K562 (cell line): ENCODE data around the gene ZMIZ1. TPM values are rescaled to one million over a fixed set of nuclear protein-coding genes. Genes with fewer than 3 reads are reported as not detected.

Experiments used
- ATAC-seq: fragments of 200-7000 bp; cut with Tn5 transposase; 3 replicates; pipeline ENCODE4 v1.9.1; 2020; ENCODE audit warnings: moderate library complexity
- BruUV-seq: library from RNA; stranded (reverse); fragments of 400-500 nt; replicated peaks from 2 replicates; lab custom pipeline; 2021; lab: Mats Ljungman, UMichigan
- CTCF ChIA-PET: fragments of 300-600 bp; formaldehyde crosslinking; extraction: SDS; loops from one replicate; lab custom pipeline; 2021; ENCODE audit warnings: low intra/inter-chr PET ratio; lab: Yijun Ruan, JAX
- POLR2A ChIA-PET: fragments of 300-600, 350-650 bp; sonication (Branson Sonifier 250); formaldehyde crosslinking; extraction: SDS; loops from one replicate; lab custom pipeline; 2021; ENCODE audit warnings: antibody characterized with exemption, inconsistent platforms; lab: Yijun Ruan, JAX
- DNase-seq, 4 experiments: peaks; one replicate each; pipeline versions ENCODE4 v3.0.0 to v3.0.0-alpha.2; 2011 to 2018; ENCODE audit warnings: low spot score in 3 of 4, mixed read lengths in 3 of 4; ENCODE audit errors: extremely low read depth in 1 of 4
- FAIRE-seq: peaks from 2 replicates; lab custom pipeline; 2011; peaks lifted over from hg19 to GRCh38; lab: Jason Lieb, UNC
- H2AFZ ChIP-seq: 2 replicates; pipeline ENCODE4 v1.6.0; 2011; ENCODE audit warnings: low read depth, low read length, control low read depth, inconsistent platforms
- H3K27ac ChIP-seq: fragments of 200-600 bp; 3 replicates; pipeline ENCODE4 v1.8.0; 2011; ENCODE audit warnings: low read depth, mild to moderate bottlenecking, control low read depth, inconsistent platforms, low read length, moderate library complexity, mixed read lengths; ENCODE audit errors: extremely low read depth
- H3K27me3 ChIP-seq, 2 experiments: fragments of 300-600 bp in 1 of 2; 2 replicates in 1 of 2; 3 replicates in 1 of 2; pipeline versions ENCODE4 v1.6.0 to v1.8.0; 2011; ENCODE audit warnings: inconsistent platforms in 2 of 2, low read length in 2 of 2, mild to moderate bottlenecking in 1 of 2, mixed read lengths in 1 of 2, moderate library complexity in 1 of 2; ENCODE audit not compliant: control insufficient read depth in 2 of 2, insufficient read depth in 2 of 2
- H3K36me3 ChIP-seq: fragments of 300-600 bp; 3 replicates; pipeline ENCODE4 v1.8.0; 2011; ENCODE audit warnings: mild to moderate bottlenecking, low read length, inconsistent platforms; ENCODE audit not compliant: control insufficient read depth, insufficient read depth
- H3K4me1 ChIP-seq, 2 experiments: fragments of 200-600 bp in 1 of 2; replicated peaks in 1 of 2; 2 replicates in 1 of 2; 3 replicates in 1 of 2; pipeline versions ENCODE4 v1.5.1 to v1.8.0; 2011; ENCODE audit warnings: inconsistent platforms in 2 of 2, low read length in 2 of 2, mild to moderate bottlenecking in 1 of 2, mixed read lengths in 1 of 2, moderate library complexity in 1 of 2; ENCODE audit not compliant: control insufficient read depth in 2 of 2, insufficient read depth in 2 of 2
- H3K4me2 ChIP-seq: 2 replicates; pipeline ENCODE4 v1.6.1; 2011; ENCODE audit warnings: low read length, control low read depth, inconsistent platforms, mixed read lengths; ENCODE audit not compliant: insufficient read depth
- H3K4me3 ChIP-seq: fragments of 200-600 bp; sonication (generic), shearing (Covaris generic); 2 replicates; pipeline ENCODE4 v1.5.1; 2016; ENCODE audit warnings: control low read depth, inconsistent platforms
- H3K79me2 ChIP-seq: fragments of 200-600 bp; 3 replicates; pipeline ENCODE4 v1.8.0; 2011; ENCODE audit warnings: low read length, inconsistent platforms; ENCODE audit not compliant: control insufficient read depth, insufficient read depth
- H3K9ac ChIP-seq, 2 experiments: 2 replicates each; pipeline versions ENCODE4 v1.6.0 to v1.6.1; 2011; ENCODE audit warnings: low read depth in 2 of 2, low read length in 2 of 2, control low read depth in 1 of 2, inconsistent platforms in 1 of 2, mild to moderate bottlenecking in 1 of 2, mixed read lengths in 1 of 2; ENCODE audit not compliant: insufficient read depth in 1 of 2
- H3K9me1 ChIP-seq: one replicate; pipeline ENCODE4 v1.6.0; 2011; ENCODE audit warnings: inconsistent platforms, mild to moderate bottlenecking, low read length, moderate library complexity; ENCODE audit not compliant: control insufficient read depth, insufficient read depth
- H3K9me3 ChIP-seq: replicated peaks from 2 replicates; pipeline ENCODE4 v1.5.1; 2011; ENCODE audit warnings: low read depth, low read length, inconsistent platforms; ENCODE audit not compliant: control insufficient read depth, insufficient read depth
- H4K20me1 ChIP-seq: replicated peaks from 2 replicates; pipeline ENCODE4 v1.6.1; 2011; ENCODE audit warnings: low read length, inconsistent platforms, mixed read lengths; ENCODE audit not compliant: control insufficient read depth, insufficient read depth
- SNRNP70 ChIP-seq: fragments of 200-400 bp; formaldehyde crosslinking; optimal IDR thresholded peaks from 2 replicates; pipeline ENCODE3; 2017; ENCODE audit warnings: low read depth, low read length
- STAG1 ChIP-seq: sonication (generic); formaldehyde crosslinking; IDR thresholded peaks from 2 replicates; pipeline ENCODE4 v1.5.0; 2020; ENCODE audit warnings: missing genetic modification reagents, borderline replicate concordance
- ZBTB7A ChIP-seq: IDR thresholded peaks from 2 replicates; pipeline ENCODE4 v1.6.1; 2011; ENCODE audit warnings: low read depth, mild to moderate bottlenecking, low read length, moderate library complexity, borderline replicate concordance; ENCODE audit not compliant: control insufficient read depth
- ZKSCAN3 ChIP-seq: fragments of 250-450 bp; sonication (Bioruptor Pico); IDR thresholded peaks from 2 replicates; pipeline ENCODE4 v1.4.0; 2020
- WGBS: fragments of 100-300 bp; shearing (Covaris generic); methylation state at CpG from one replicate; pipeline ENCODE4 v1.1.6; 2016; ENCODE audit warnings: low coverage, mixed read lengths; ENCODE audit not compliant: insufficient coverage; ENCODE audit errors: missing lambda C conversion rate; 5-methylcytosine and 5-hydroxymethylcytosine counted together
- in situ Hi-C: fragments of 300-500 bp; cut with MboI; formaldehyde crosslinking; loops from 4 replicates; pipeline ENCODE4 v1.15.0; 2018; ENCODE audit warnings: inconsistent platforms, mixed read lengths
- intact Hi-C: fragments of 100-400 bp; cut with micrococcal nuclease; formaldehyde crosslinking; loops from 2 replicates; pipeline ENCODE4 v1.14.2; 2022
- polyA plus RNA-seq, 8 experiments: library from polyadenylated mRNA; depleted of rRNA in 4 of 8; stranded (reverse) in 5 of 8; unstranded in 3 of 8; fragments of >200 nt; fragmentation: Nextera tagmentation in 2 of 8; fragmentation: Illumina TruSeq in 1 of 8; extraction: Ambion mirVana in 2 of 8; extraction: Trizol in 1 of 8; gene quantifications; 2 replicates each; pipeline versions ENCODE4 v1.2.1 to v1.2.3, GENCODE V29; 2011 to 2014; ENCODE audit warnings: inconsistent platforms in 1 of 8, missing spikeins in 1 of 8
- total RNA-seq, 7 experiments: library from RNA; depleted of rRNA in 6 of 7; stranded (reverse); fragments of >200 nt in 6 of 7; fragmentation: Illumina TruSeq in 2 of 7; extraction: Trizol in 2 of 7; gene quantifications; 2 replicates each; pipeline versions ENCODE4 v1.2.1 to v1.2.3, GENCODE V29; 2011 to 2021; ENCODE audit warnings: low replicate concordance in 1 of 7

Gene ZMIZ1
- total and polyA plus RNA-seq, 9 of the 15 experiments (the other 6 are each of a cell fraction or from before 2014, with no cell fraction given) = 1.0 to 37.3 (median 4.3) TPM

DNA sequence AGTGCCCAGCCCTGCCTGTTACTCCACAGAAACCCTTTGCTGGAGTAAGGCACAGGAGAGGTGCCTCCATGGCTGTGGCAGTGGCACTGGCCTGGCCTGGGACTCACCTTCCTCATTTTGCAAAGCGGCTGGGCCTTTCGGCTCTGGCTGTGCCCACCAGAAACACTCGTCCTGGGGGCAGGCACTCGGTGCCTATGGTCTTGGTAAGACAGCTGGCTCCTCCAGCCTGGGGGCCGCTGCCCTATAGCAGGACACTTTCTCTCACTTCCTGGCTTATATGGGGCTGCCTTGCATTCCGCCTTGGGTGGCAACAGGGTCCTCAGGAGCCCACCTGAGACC lies 13.2 kb downstream of the ZMIZ1 start:
- H3K4me2 ChIP-seq = no peak overlapping the region
- no peak for TF ChIP-seq ZKSCAN3 (CRISPR knock-in tag)
- TF ChIP-seq STAG1 (CRISPR knock-in tag) = no peak
- no peak for TF ChIP-seq SNRNP70
- peak; percentile 30; the same call in 1 of the 2 replicates for TF ChIP-seq ZBTB7A
- TF ChIP-seq, all 486 proteins: peak for 1
- DNase-seq = no peak
- WGBS = 93% methylated on average over 6 of the region's 6 CpGs
- intact Hi-C loops (loop anchor here (5.0 kb wide), 4 partner anchors 45 to 115 kb away; no protein-coding TSS in a partner anchor), in situ Hi-C loops (loop anchor here (25.0 kb wide), 1 partner anchor 105 kb away; no protein-coding TSS in a partner anchor)
- peaks cover 64% of the 10 kb centered on the region for H4K20me1 ChIP-seq
- H3K9me1 ChIP-seq = peaks cover 18% of the 10 kb centered on the region
- no peak overlapping the region for H3K4me3 ChIP-seq
- CTCF ChIA-PET = no interaction called here
- POLR2A ChIA-PET = interaction anchor here (0.6 kb wide), 1 partner anchor 13 kb away, joined by 3 read pairs; no protein-coding TSS in a partner anchor
- peaks cover 72 to 85% of the 10 kb centered on the region in 2 experiments for H3K4me1 ChIP-seq
- H3K79me2 ChIP-seq = peaks cover 94% of the 10 kb centered on the region
- peak overlapping the region in 1 of 2 experiments; percentile 53; a peak in 2 of 4 replicates for H3K9ac ChIP-seq
- no TSS peak for BruUV-seq
- no peak for FAIRE-seq
- H3K27ac ChIP-seq = no peak overlapping the region
- 0 out of 3 replicates have a peak, but pooled peaks cover 3% of the 10 kb centered on the region for H3K36me3 ChIP-seq
- H2AFZ ChIP-seq = no peak overlapping the region
- H3K9me3 ChIP-seq = no peaks in the 10 kb centered on the region
- no peak for ATAC-seq
- H3K27me3 ChIP-seq = no peaks in the 10 kb centered on the region
